Stimulated activated CD8-positive, alpha-beta memory T cell treated with anti-CD3 and anti-CD28 coated beads, Interleukin-2, amount 100 ng/mL, for 1 hour (primary cell): ENCODE measurements around the gene PSMG4.

ENCODE experiments used
- DNase-seq, 2 donors: peaks; one replicate each; pipeline ENCODE4 v3.0.0-alpha.2; 2020; ENCODE audit warnings: low read depth in 2 of 2

Gene PSMG4

DNA sequence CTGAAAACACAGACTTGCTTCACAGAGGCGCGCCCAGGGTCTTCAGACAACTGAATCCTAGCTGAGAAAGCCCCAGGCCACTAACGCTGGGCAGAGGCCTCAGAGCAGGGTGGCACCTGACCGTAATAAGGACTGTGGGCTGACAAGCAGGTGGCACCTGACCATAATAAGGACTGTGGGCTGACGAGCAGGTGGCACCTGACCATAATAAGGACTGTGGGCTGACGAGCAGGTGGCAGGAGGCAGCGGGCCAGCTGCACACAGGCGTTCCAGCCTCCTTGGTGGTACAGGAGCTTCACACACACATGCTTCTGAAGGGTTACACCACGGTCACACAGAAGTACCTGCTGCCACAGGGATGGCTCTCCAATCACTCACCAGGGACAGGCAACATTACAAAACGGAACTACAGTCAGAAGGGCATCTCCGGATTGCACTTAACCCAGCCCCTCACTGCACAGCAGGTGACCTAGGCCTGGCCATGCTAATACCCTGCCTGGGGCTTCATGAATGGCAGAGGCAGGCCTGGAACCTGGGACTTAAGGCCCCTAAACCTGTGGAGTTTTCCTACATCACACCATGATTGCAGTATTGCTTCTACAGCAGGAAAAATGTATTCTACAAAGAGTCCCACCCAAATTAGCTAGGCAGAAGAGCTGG is 50.8 kb downstream of the PSMG4 start:
- no peak for DNase-seq

DNA sequence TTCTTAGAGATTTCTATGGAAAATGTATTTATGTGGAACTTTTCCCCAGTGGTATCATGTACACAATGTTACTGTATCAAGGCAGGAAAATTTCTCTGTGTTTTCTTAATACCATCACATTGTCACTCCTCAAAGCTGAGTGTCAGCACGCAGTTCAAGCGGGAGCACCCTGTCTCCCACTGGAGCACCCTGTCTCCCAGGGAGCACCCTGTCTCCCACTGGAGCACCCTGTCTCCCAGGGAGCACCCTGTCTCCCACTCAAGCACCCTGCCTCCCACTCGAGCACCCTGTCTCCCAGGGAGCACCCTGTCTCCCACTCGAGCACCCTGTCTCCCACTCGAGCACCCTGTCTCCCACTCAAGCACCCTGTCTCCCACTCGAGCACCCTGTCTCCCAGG is 51.3 kb downstream of the PSMG4 start:
- DNase-seq = no peak

DNA sequence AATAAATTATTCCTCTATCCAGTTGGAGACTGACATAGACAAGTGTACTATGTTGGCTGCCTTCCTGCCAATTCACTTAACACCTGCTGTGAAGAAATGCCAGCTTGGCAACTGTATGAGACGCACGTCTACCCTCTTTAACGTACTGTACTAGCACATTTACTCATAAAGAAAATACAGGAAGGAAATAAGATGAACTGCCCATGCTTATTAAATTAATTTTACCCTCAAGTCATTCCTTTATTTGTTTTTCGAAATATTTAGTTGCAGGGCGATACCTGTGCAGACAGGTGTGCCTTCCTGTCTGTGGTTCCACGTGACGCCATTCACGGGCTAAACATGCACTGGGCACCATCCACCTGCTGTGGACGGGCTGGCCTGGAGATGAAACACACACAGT is 52.0 kb downstream of the PSMG4 start:
- no peak for DNase-seq

DNA sequence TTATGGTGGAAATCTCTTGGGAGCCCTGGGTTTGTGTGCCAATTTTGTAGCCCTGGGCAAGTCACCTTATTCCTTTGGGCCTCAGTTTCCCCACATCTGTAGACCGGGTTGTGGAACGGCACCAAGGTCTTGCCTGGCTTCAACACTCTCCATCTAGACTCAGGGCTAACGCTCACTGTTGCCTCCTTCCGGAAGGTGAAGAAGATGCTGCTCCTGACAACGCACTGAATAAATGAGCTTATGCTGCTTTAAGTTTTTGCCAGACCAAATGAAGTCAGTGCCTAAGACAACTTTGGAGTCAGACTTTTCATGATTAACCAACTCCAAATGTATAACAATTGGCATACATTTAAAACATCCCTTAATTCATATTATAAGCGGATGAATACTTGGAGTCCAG is 53.1 kb downstream of the PSMG4 start:
- no peak for DNase-seq

- no peak for DNase-seq
These were observed 54.0 kb downstream of the PSMG4 start for GRCh38 chr6:3312604-3313231.

DNA sequence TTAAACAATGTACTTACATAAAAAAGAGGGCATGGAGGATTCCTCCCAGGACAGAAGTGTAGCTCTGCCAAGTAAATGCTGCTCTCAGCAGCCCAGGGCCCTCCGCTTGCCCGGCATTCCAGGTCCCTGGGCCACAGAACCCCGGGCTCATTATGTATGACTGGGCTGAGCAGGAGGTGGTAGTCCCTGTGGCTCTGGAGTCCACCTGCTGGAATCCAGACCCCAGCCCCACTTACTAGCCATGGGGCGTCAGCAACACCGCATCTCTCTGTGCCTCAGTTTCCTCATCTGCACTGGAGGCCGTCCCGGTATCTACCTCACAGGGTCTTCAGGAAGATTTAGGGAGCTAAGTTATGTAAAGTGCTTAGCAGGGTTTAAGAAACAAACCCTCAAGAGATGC is 55.4 kb downstream of the PSMG4 start:
- no peak for DNase-seq

- DNase-seq = no peak
These were observed 56.1 kb downstream of the PSMG4 start for GRCh38 chr6:3314621-3315467.

DNA sequence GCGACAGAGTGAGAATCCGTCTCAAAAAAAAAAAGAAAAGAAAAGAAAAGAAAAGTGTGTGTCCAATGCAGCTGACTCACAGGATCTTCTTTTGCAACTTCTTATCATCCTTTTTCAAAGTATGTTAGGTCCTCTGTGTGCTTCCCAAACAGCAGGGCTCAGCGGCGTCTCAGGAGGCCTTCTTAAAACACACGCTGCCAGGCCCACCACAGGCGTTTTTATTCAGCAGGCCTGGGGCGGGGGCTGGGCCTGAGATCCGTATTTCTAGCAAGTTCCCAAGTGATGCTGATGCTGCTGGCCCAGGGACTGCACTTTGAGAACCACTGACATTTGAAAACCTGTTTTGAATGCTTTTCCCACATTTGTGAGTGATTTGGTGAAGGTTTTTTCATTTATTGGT is 57.1 kb downstream of the PSMG4 start:
- DNase-seq = no peak

DNA sequence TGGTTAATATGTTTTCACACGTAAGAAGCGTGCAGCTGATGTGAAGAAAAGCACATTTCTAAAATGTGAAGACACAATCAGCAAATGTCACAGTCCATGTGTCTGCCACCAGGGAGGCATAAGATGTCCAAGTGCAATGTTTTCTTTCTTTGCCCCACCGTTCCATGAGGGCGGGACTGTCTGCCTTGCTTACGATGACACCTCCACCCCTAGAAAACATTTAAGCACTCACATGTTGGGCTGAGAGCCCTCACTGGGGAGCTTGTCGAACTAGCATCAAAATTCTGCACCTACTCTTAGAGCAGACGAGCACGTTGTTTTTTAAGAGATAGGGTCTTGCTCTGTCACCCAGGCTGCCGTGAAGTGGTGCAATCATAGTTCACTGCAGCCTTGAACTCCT is 57.6 kb downstream of the PSMG4 start:
- no peak for DNase-seq

DNA sequence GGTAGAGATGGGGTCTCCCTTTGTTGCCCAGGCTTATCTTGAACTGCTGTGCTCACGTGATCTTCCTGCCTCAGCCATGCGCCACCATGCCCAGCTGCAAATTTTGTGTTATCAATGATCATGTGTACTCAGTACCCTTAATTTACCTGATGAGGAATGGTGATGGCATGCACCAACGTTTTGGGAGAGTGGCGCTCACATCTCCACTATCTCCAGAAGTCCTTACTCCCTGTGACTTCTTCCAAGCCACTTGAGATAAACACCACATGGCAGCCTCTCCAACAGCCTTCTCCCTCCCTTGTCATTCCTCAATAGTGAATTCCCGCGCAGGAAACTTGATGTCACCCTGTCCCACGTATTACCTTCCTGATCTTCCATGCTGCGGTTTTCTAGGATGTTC is 58.1 kb downstream of the PSMG4 start:
- no peak for DNase-seq
